ENCODE data around the gene LRP5. TPM values are rescaled to one million over a fixed set of nuclear protein-coding genes. Genes with fewer than 3 reads are reported as not detected.

LRP5 gene
- total RNA-seq, 1 donor from 2014 or later, result 44.3 TPM

GRCh38 chr11:68287419-68287818 is 25.0 kb upstream of the LRP5 start:
- Mint-ChIP-seq H3K4me3 (no peak overlapping the region), H3K27ac (ENCODE audit: unreplicated experiment) (no peak overlapping the region), H3K27me3 (ENCODE audit: low read depth) (no peaks in the 10 kb centered on the region), H3K4me1 (peaks cover 3% of the 10 kb centered on the region), H3K9me3 (peaks cover 11% of the 10 kb centered on the region), H3K36me3 (ENCODE audit: low read depth) (no peaks in the 10 kb centered on the region)
- DNase-seq (ENCODE audit: low read depth, low spot score), result no peak
- TF ChIP-seq CTCF (conservative IDR thresholded peaks at IDR 0.05), result no peak

GRCh38 chr11:68289456-68289855 is 22.9 kb upstream of the LRP5 start:
- Mint-ChIP-seq H3K36me3 (ENCODE audit: low read depth) (no peaks in the 10 kb centered on the region), H3K27me3 (ENCODE audit: low read depth) (no peaks in the 10 kb centered on the region), H3K4me1 (no peaks in the 10 kb centered on the region), H3K4me3 (no peak overlapping the region), H3K27ac (ENCODE audit: unreplicated experiment) (no peak overlapping the region), H3K9me3 (peaks cover 8% of the 10 kb centered on the region)
- no peak for DNase-seq (ENCODE audit: low read depth, low spot score)
- TF ChIP-seq CTCF (conservative IDR thresholded peaks at IDR 0.05), result no peak

GRCh38 chr11:68293708-68294107 is 18.7 kb upstream of the LRP5 start:
- Mint-ChIP-seq H3K4me3 (no peak overlapping the region), H3K4me1 (no peaks in the 10 kb centered on the region), H3K36me3 (ENCODE audit: low read depth) (no peaks in the 10 kb centered on the region), H3K27ac (ENCODE audit: unreplicated experiment) (no peak overlapping the region), H3K9me3 (peaks cover 3% of the 10 kb centered on the region), H3K27me3 (ENCODE audit: low read depth) (no peaks in the 10 kb centered on the region)
- DNase-seq (ENCODE audit: low read depth, low spot score), result no peak
- TF ChIP-seq CTCF (conservative IDR thresholded peaks at IDR 0.05), result no peak

DNA sequence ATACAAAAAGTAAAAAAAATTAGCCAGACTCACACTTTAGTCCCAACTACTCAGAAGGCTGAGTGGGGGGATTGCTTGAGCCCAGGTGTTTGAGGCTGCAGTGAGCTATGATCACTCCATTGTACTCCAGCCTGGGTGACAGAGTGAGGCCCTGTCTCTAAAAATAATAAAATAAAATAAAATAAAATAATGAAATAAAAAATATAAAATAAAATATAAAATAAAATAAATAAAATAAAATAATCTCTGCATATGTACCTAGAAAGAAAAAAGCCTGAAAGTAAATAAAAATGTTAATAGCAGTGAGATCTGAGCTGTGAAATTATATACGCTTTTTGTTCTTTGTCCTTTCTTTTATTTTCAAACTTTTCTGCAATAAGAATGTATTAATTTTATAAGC is 17.1 kb upstream of the LRP5 start:
- Mint-ChIP-seq H3K4me1 (no peaks in the 10 kb centered on the region), H3K27me3 (ENCODE audit: low read depth) (no peaks in the 10 kb centered on the region), H3K9me3 (no peaks in the 10 kb centered on the region), H3K4me3 (no peak overlapping the region), H3K27ac (ENCODE audit: unreplicated experiment) (no peak overlapping the region), H3K36me3 (ENCODE audit: low read depth) (no peaks in the 10 kb centered on the region)
- no peak for TF ChIP-seq CTCF (conservative IDR thresholded peaks at IDR 0.05)
- no peak for DNase-seq (ENCODE audit: low read depth, low spot score)

- Mint-ChIP-seq H3K36me3 (ENCODE audit: low read depth) (no peaks in the 10 kb centered on the region), H3K27ac (ENCODE audit: unreplicated experiment) (no peak overlapping the region), H3K4me1 (no peaks in the 10 kb centered on the region), H3K9me3 (no peaks in the 10 kb centered on the region), H3K27me3 (ENCODE audit: low read depth) (no peaks in the 10 kb centered on the region), H3K4me3 (no peak overlapping the region)
- DNase-seq (ENCODE audit: low read depth, low spot score), result no peak
- no peak for TF ChIP-seq CTCF (conservative IDR thresholded peaks at IDR 0.05)
Observed at GRCh38 chr11:68295940-68296339, 16.5 kb upstream of the LRP5 start.
